ENCODE results near the gene STPG1.

The STPG1 gene

GRCh38 chr1:24363994-24364393, 49.6 kb downstream of the STPG1 start:
- TF ChIP-seq, protein P1, sequence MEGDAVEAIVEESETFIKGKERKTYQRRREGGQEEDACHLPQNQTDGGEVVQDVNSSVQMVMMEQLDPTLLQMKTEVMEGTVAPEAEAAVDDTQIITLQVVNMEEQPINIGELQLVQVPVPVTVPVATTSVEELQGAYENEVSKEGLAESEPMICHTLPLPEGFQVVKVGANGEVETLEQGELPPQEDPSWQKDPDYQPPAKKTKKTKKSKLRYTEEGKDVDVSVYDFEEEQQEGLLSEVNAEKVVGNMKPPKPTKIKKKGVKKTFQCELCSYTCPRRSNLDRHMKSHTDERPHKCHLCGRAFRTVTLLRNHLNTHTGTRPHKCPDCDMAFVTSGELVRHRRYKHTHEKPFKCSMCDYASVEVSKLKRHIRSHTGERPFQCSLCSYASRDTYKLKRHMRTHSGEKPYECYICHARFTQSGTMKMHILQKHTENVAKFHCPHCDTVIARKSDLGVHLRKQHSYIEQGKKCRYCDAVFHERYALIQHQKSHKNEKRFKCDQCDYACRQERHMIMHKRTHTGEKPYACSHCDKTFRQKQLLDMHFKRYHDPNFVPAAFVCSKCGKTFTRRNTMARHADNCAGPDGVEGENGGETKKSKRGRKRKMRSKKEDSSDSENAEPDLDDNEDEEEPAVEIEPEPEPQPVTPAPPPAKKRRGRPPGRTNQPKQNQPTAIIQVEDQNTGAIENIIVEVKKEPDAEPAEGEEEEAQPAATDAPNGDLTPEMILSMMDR (IDR thresholded peaks at IDR 0.05; ENCODE audit: control extremely low read depth, extremely low read depth, low read depth, missing control alignments) = no peak
- ChIA-PET POLR2A (no interaction called here), CTCF (interaction anchor here (1.5 to 5.4 kb wide), 3 partner anchors 13 to 164 kb away, joined by 3 to 31 read pairs (median 3); no protein-coding TSS in a partner anchor)
- no peak for DNase-seq (ENCODE audit: extremely low spot score)

DNA sequence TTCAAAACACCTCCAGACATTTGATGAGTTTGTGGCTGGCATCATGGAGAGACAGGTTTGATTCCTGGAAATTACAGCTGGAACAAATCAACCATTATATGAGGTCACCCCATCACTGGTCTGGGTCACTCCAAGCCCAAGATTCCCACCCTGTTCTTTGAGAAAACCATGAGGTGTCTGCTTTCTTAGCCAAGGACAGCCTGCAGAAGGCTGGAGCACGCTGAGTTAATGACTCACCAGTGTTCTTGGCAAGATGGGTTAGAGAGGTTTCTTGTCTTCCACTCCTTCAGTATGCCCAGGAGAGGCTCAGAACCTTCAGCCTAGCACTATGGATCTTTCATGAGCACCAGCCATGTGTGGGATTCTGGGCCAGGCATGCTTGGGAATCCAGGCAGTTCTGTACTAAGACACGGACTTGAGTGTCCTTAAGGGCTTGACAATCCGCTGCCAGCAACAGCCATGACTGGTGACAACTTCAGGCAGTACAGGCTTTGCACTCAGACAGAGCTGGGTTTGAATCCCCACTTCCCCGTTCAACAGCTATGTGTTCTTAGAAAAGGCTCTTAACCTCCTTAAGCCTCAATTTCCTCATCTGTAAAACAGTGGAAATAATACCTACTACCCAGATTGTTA, 50.5 kb downstream of the STPG1 start:
- ChIA-PET CTCF (interaction anchor here (0.6 to 1.6 kb wide), 4 partner anchors 12 to 163 kb away, joined by 3 to 7 read pairs (median 3); no protein-coding TSS in a partner anchor), POLR2A (no interaction called here)
- TF ChIP-seq, protein P1 (IDR thresholded peaks at IDR 0.05; ENCODE audit: control extremely low read depth, extremely low read depth, low read depth, missing control alignments) = no peak
- DNase-seq (ENCODE audit: extremely low spot score) = no peak

- CTCF ChIA-PET = interaction anchor here (1.2 to 1.6 kb wide), 3 partner anchors 29 to 164 kb away, joined by 3 to 7 read pairs (median 4); no protein-coding TSS in a partner anchor
- POLR2A ChIA-PET = no interaction called here
- TF ChIP-seq, protein P1 (IDR thresholded peaks at IDR 0.05; ENCODE audit: control extremely low read depth, extremely low read depth, low read depth, missing control alignments) = no peak
- DNase-seq (ENCODE audit: extremely low spot score) = no peak
These were observed 51.2 kb downstream of the STPG1 start for GRCh38 chr1:24362396-24362795.

- TF ChIP-seq, protein P1 (IDR thresholded peaks at IDR 0.05; ENCODE audit: control extremely low read depth, extremely low read depth, low read depth, missing control alignments) = no peak
- DNase-seq (ENCODE audit: extremely low spot score) = no peak
- ChIA-PET POLR2A (no interaction called here), CTCF (interaction anchor here (1.2 to 1.9 kb wide), 3 partner anchors 13 to 163 kb away, joined by 3 to 6 read pairs (median 4); no protein-coding TSS in a partner anchor)
These were observed 51.8 kb downstream of the STPG1 start for GRCh38 chr1:24361811-24362210.

GRCh38 chr1:24360681-24361080, 52.9 kb downstream of the STPG1 start:
- no peak for DNase-seq (ENCODE audit: extremely low spot score)
- ChIA-PET POLR2A (no interaction called here), CTCF (interaction anchor here (0.8 to 2.2 kb wide), 5 partner anchors 12 to 210 kb away, joined by 3 to 11 read pairs (median 4); no protein-coding TSS in a partner anchor)
- TF ChIP-seq, protein P1 (IDR thresholded peaks at IDR 0.05; ENCODE audit: control extremely low read depth, extremely low read depth, low read depth, missing control alignments) = no peak

DNA sequence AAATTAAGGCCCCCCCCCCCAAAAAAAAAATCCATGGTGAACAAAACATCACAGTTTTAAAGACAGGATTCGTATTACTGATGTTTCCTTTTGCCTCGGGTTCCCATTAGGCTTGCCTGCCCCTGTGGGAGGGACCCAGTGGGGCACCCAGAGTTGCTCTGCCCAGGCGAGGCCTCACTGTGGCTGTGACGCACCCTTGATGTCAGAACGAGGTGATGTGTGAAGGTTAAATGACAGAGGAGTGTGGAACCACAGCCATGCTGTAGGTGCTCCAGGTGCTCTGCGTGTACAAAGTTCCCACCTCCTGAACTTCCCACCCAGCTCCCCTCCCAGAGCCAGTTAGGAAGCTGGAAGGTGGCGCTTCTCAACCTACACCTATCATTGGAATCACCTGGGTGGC, 56.5 kb downstream of the STPG1 start:
- ChIA-PET POLR2A (no interaction called here), CTCF (interaction anchor here (2.4 kb wide), 1 partner anchor 8 kb away, joined by 5 read pairs; no protein-coding TSS in a partner anchor)
- DNase-seq (ENCODE audit: extremely low spot score) = no peak
- TF ChIP-seq, protein P1 (IDR thresholded peaks at IDR 0.05; ENCODE audit: control extremely low read depth, extremely low read depth, low read depth, missing control alignments) = no peak

All from GM10248 (cell line).